Smooth muscle cell (in vitro differentiated cells): ENCODE results near the gene SMKR1. TPM values are rescaled to one million over a fixed set of nuclear protein-coding genes. Genes with fewer than 3 reads are reported as not detected.

Experiments used
- DNase-seq: peaks from one replicate; lab custom pipeline; 2025; ENCODE audit not compliant: unreplicated experiment; lab: John Stamatoyannopoulos, UW
- H2AFZ ChIP-seq: fragments of 200-600 bp; sonication (generic); 2 replicates; pipeline ENCODE4 v1.6.0; 2016; ENCODE audit warnings: antibody characterized with exemption, low read depth, mild to moderate bottlenecking
- H3F3A ChIP-seq: fragments of 200-600 bp; sonication (generic); 2 replicates; pipeline ENCODE4 v1.6.0; 2017; ENCODE audit warnings: antibody characterized with exemption, low read depth
- H3K27ac ChIP-seq: fragments of 200-600 bp; sonication (generic); 2 replicates; pipeline ENCODE4 v1.5.1; 2016; ENCODE audit warnings: low read depth, mild to moderate bottlenecking
- H3K27me3 ChIP-seq: fragments of 200-600 bp; sonication (generic); 2 replicates; pipeline ENCODE4 v1.6.1; 2016; ENCODE audit warnings: low read depth, mild to moderate bottlenecking
- H3K36me3 ChIP-seq: fragments of 200-600 bp; sonication (generic); 2 replicates; pipeline ENCODE4 v1.5.1; 2016; ENCODE audit warnings: low read depth
- H3K4me1 ChIP-seq: fragments of 200-600 bp; sonication (generic); 2 replicates; pipeline ENCODE4 v1.5.1; 2016; ENCODE audit warnings: low read depth
- H3K4me2 ChIP-seq: fragments of 200-600 bp; sonication (generic); 2 replicates; pipeline ENCODE4 v1.6.0; 2016; ENCODE audit warnings: mild to moderate bottlenecking
- H3K4me3 ChIP-seq: fragments of 200-600 bp; sonication (generic); 2 replicates; pipeline ENCODE4 v1.5.1; 2016; ENCODE audit warnings: mild to moderate bottlenecking
- H3K79me2 ChIP-seq: fragments of 200-600 bp; sonication (generic); 2 replicates; pipeline ENCODE4 v1.6.0; 2016; ENCODE audit warnings: low read depth, mild to moderate bottlenecking
- H3K9ac ChIP-seq: fragments of 200-600 bp; sonication (generic); 2 replicates; pipeline ENCODE4 v1.6.0; 2016; ENCODE audit warnings: low read depth
- H3K9me3 ChIP-seq: fragments of 200-600 bp; sonication (generic); replicated peaks from 2 replicates; pipeline ENCODE4 v1.5.1; 2016; ENCODE audit warnings: low read depth
- H4K20me1 ChIP-seq: fragments of 200-600 bp; sonication (generic); 2 replicates; pipeline ENCODE4 v1.6.0; 2016; ENCODE audit warnings: low read depth
- WGBS: methylation state at CpG from one replicate; pipeline ENCODE4 v1.1.7; 2016; ENCODE audit warnings: low lambda C conversion rate; 5-methylcytosine and 5-hydroxymethylcytosine counted together
- polyA plus RNA-seq: library from polyadenylated mRNA; unstranded; fragments of >200 nt; fragmentation: Nextera tagmentation; extraction: Ambion mirVana; gene quantifications from 2 replicates; pipeline ENCODE4 v1.2.1, GENCODE V29; 2016
- small RNA-seq: library from RNA; depleted of rRNA; stranded (forward); fragments of <200 nt; gene quantifications from one replicate; pipeline ENCODE3, GENCODE V24; 2014
- total RNA-seq: library from RNA; depleted of rRNA; stranded (reverse); fragments of >200 nt; gene quantifications from 2 replicates; pipeline ENCODE4 v1.2.3, GENCODE V29; 2014
- TF ChIP-seq, protein P1 (sequence below): fragments of 200-600 bp; sonication (generic); IDR thresholded peaks from 2 replicates; pipeline ENCODE4 v1.5.1; 2017; ENCODE audit warnings: borderline replicate concordance, mild to moderate bottlenecking, antibody characterized with exemption; ENCODE audit not compliant: insufficient read depth, poor library complexity, severe bottlenecking

The SMKR1 gene
- total and polyA plus RNA-seq, 2 experiments from 2014 or later = not detected

DNA sequence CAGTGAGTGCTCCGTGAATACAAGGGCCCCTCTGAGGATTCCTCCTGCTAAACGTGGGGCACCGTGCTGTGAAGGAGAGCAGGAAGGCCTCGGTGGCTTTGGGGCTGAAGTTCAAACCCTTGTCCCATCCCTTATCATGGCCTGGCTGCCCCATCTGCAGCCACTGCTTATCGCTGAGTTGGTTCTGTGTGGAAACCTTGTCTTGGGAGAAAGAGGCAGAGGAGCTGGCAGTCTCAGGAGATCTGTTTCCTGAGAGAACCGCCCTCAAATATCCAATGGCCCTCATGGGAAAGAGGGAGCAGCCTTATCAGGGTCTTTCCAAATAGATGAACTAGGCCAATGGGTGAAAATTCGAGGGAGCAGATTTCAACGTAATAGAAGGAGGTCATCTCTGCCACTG is 57.2 kb downstream of the SMKR1 start:
- H2AFZ ChIP-seq = no peak overlapping the region
- no peak overlapping the region for H3K9ac ChIP-seq
- H3K9me3 ChIP-seq = no peaks in the 10 kb centered on the region
- peaks cover 13% of the 10 kb centered on the region for H3K27me3 ChIP-seq
- no peak overlapping the region for H3K27ac ChIP-seq
- H3K36me3 ChIP-seq = no peaks in the 10 kb centered on the region
- H3F3A ChIP-seq = no peaks in the 10 kb centered on the region
- H3K4me2 ChIP-seq = no peak overlapping the region
- DNase-seq = no peak
- H4K20me1 ChIP-seq = no peaks in the 10 kb centered on the region
- TF ChIP-seq, protein P1, sequence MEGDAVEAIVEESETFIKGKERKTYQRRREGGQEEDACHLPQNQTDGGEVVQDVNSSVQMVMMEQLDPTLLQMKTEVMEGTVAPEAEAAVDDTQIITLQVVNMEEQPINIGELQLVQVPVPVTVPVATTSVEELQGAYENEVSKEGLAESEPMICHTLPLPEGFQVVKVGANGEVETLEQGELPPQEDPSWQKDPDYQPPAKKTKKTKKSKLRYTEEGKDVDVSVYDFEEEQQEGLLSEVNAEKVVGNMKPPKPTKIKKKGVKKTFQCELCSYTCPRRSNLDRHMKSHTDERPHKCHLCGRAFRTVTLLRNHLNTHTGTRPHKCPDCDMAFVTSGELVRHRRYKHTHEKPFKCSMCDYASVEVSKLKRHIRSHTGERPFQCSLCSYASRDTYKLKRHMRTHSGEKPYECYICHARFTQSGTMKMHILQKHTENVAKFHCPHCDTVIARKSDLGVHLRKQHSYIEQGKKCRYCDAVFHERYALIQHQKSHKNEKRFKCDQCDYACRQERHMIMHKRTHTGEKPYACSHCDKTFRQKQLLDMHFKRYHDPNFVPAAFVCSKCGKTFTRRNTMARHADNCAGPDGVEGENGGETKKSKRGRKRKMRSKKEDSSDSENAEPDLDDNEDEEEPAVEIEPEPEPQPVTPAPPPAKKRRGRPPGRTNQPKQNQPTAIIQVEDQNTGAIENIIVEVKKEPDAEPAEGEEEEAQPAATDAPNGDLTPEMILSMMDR = no peak
- H3K79me2 ChIP-seq = no peaks in the 10 kb centered on the region
- H3K4me1 ChIP-seq = no peaks in the 10 kb centered on the region
- no peak overlapping the region for H3K4me3 ChIP-seq
- 69% methylated on average over 8 of the region's 8 CpGs for WGBS

DNA sequence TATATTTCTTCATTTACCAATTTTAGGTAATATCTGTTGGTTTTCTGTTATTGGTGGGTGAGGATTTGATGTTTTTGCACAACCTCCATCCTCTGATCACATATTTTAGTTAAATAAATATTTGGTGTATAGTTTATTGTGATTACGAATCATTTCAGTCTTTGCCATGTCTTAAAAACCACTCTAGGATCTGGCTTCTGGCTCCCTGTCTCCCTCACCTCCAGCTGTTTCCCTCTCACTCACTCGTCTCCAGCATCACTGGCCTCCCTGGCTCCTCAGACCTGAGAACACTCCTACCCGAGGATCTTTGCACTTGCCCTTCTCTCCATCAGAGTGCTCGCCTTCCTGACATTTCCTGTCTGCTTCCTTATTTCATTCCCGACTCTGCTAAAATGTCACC is 58.5 kb downstream of the SMKR1 start:
- Histone ChIP-seq H2AFZ (no peak overlapping the region), H3K4me3 (no peak overlapping the region), H3K4me1 (no peaks in the 10 kb centered on the region), H3K4me2 (no peak overlapping the region), H3K27me3 (peaks cover 13% of the 10 kb centered on the region), H4K20me1 (no peaks in the 10 kb centered on the region), H3K9ac (no peak overlapping the region), H3K27ac (no peak overlapping the region), H3F3A (no peaks in the 10 kb centered on the region), H3K79me2 (no peaks in the 10 kb centered on the region), H3K9me3 (no peaks in the 10 kb centered on the region), H3K36me3 (no peaks in the 10 kb centered on the region)
- WGBS = 78% methylated on average over 5 of the region's 5 CpGs
- no peak for DNase-seq
- TF ChIP-seq, protein P1 = no peak

DNA sequence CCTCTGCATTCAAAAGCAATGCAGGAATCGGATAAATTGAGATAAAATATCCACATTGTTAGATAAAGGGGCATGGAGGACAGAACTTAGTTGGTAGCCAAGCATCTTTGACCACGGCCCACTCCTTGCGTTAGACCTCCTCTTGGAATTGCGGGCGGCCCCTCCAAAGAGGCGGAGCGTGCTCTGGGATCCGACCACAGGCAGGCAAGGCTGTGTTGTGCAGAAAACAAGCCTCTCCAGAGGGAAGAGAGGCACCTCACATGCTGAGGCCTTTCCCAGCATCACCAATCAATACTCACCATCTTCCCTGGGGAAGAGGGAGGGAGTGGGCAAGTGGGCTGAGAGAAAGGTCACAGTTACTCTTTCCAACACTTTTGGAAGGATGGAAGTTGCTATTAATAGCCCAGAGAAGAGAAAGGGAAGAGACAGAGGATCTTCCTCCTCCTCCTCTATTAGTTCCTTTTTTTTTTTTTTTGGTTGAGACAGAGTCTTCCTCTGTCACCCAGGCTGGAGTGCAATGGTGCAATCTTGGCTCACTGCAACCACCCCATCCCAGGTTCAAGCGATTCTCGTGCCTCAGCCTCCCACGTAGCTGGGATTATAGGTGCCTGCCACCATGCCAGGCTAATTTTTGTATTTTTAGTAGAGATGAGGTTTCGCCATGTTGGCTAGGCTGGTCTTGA is 59.5 kb downstream of the SMKR1 start:
- TF ChIP-seq, protein P1 = no peak
- 84% methylated on average over 12 of the region's 12 CpGs for WGBS
- no peaks in the 10 kb centered on the region for H3K79me2 ChIP-seq
- no peaks in the 10 kb centered on the region for H3K9me3 ChIP-seq
- H3K4me2 ChIP-seq = no peak overlapping the region
- H3K9ac ChIP-seq = no peak overlapping the region
- H4K20me1 ChIP-seq = no peaks in the 10 kb centered on the region
- no peak overlapping the region for H2AFZ ChIP-seq
- no peak overlapping the region for H3K27ac ChIP-seq
- H3K36me3 ChIP-seq = no peaks in the 10 kb centered on the region
- no peak overlapping the region for H3K4me3 ChIP-seq
- H3K4me1 ChIP-seq = no peaks in the 10 kb centered on the region
- peaks cover 13% of the 10 kb centered on the region for H3K27me3 ChIP-seq
- no peaks in the 10 kb centered on the region for H3F3A ChIP-seq
- no peak for DNase-seq

Small RNA genes within 50 kb of the gene (small RNA-seq; reads per million reads assigned to genes)
- gene RNU1-72P (not detected), gene SNRPGP3 (not detected)

Other genes with a start within 250 kb of the SMKR1 start
- gene STRIP2, start 68.1 kb upstream of the SMKR1 start, total RNA-seq = 1.6 and 6.9 TPM in 2 replicates
- 0.39 and 0.57 TPM in 2 replicates for gene STRIP2, start 68.1 kb upstream of the SMKR1 start, polyA plus RNA-seq
- gene NRF1, start 109.2 kb downstream of the SMKR1 start, total RNA-seq = 10.2 and 13.4 TPM in 2 replicates
- gene NRF1, start 109.2 kb downstream of the SMKR1 start, polyA plus RNA-seq = 8.9 and 10.1 TPM in 2 replicates